ENCODE measurements around the gene PRTFDC1.
A peak's percentile ranks its signal among the peaks of the same experiment; 100 is the strongest.

Gene PRTFDC1

GRCh38 chr10:24938525-24938924 is 13.9 kb downstream of the PRTFDC1 start:
- no peak for TF ChIP-seq Cebpa-rat (IDR thresholded peaks at IDR 0.05)
- H3K9me3 ChIP-seq (replicated peaks in 1 of 11), result no peaks in the 10 kb centered on the region
- H3K4me1 ChIP-seq, result no peaks in the 10 kb centered on the region
- no peak overlapping the region for H3K27ac ChIP-seq
- no peak overlapping the region for H3K9ac ChIP-seq
- H3K4me3 ChIP-seq, result no peak overlapping the region
- H3K4me2 ChIP-seq, result no peak overlapping the region
- H3K27me3 ChIP-seq, result no peaks in the 10 kb centered on the region
- no peaks in the 10 kb centered on the region for H4K20me1 ChIP-seq
- no peaks in the 10 kb centered on the region for H3K36me3 ChIP-seq

- H3K4me3 ChIP-seq, result no peak overlapping the region
- H3K4me2 ChIP-seq, result no peak overlapping the region
- no peak overlapping the region for H3K27ac ChIP-seq
- no peaks in the 10 kb centered on the region for H3K4me1 ChIP-seq
- TF ChIP-seq Cebpa-rat (IDR thresholded peaks at IDR 0.05), result no peak
- no peaks in the 10 kb centered on the region for H3K27me3 ChIP-seq
- no peaks in the 10 kb centered on the region for H3K36me3 ChIP-seq
- H3K9ac ChIP-seq, result no peak overlapping the region
- no peaks in the 10 kb centered on the region for H4K20me1 ChIP-seq
- H3K9me3 ChIP-seq (replicated peaks in 1 of 11), result no peaks in the 10 kb centered on the region
Measured at GRCh38 chr10:24938076-24938475, 14.3 kb downstream of the PRTFDC1 start.

- Histone ChIP-seq H3K4me1 (peaks cover 0 to 3% (median 1%) of the 10 kb centered on the region in 10 experiments; a peak in 14 of 20 replicates), H3K4me3 (no peak overlapping the region), H3K4me2 (no peak overlapping the region), H3K27ac (no peak overlapping the region), H3K9me3 (replicated peaks in 1 of 11) (no peaks in the 10 kb centered on the region), H4K20me1 (no peaks in the 10 kb centered on the region), H3K36me3 (no peaks in the 10 kb centered on the region), H3K27me3 (peaks cover 0 to 4% (median 0%) of the 10 kb centered on the region in 11 experiments; a peak in 4 of 22 replicates), H3K9ac (no peak overlapping the region)
- TF ChIP-seq Cebpa-rat (IDR thresholded peaks at IDR 0.05), result no peak
Measured at GRCh38 chr10:24935504-24936292, 16.7 kb downstream of the PRTFDC1 start.

- TF ChIP-seq Cebpa-rat (IDR thresholded peaks at IDR 0.05), result no peak
- H3K4me1 ChIP-seq, result peaks cover 21 to 26% (median 23%) of the 10 kb centered on the region in 10 experiments
- no peaks in the 10 kb centered on the region for H3K36me3 ChIP-seq
- no peak overlapping the region for H3K4me2 ChIP-seq
- no peak overlapping the region for H3K9ac ChIP-seq
- H3K9me3 ChIP-seq (replicated peaks in 1 of 11), result no peaks in the 10 kb centered on the region; a peak in 1 of 22 replicates
- no peak overlapping the region for H3K27ac ChIP-seq
- no peak overlapping the region for H3K4me3 ChIP-seq
- peaks cover 0 to 7% (median 0%) of the 10 kb centered on the region in 11 experiments; a peak in 3 of 22 replicates for H4K20me1 ChIP-seq
- peaks cover 0 to 29% (median 13%) of the 10 kb centered on the region in 11 experiments; a peak in 13 of 22 replicates for H3K27me3 ChIP-seq
Measured at GRCh38 chr10:24931236-24931635, 21.2 kb downstream of the PRTFDC1 start.

GRCh38 chr10:24930427-24930826 is 22.0 kb downstream of the PRTFDC1 start:
- Histone ChIP-seq H3K36me3 (no peaks in the 10 kb centered on the region), H3K4me2 (peak overlapping the region; percentile 65 to 83 (median 73); a peak in 21 of 22 replicates), H3K9ac (no peak overlapping the region), H3K9me3 (replicated peaks in 1 of 11) (peaks cover 0 to 6% (median 0%) of the 10 kb centered on the region in 11 experiments; a peak in 3 of 22 replicates), H3K27ac (peak overlapping the region in 1 of 11 experiments; percentile 2; a peak in 1 of 22 replicates), H3K4me1 (peaks cover 21 to 26% (median 23%) of the 10 kb centered on the region in 10 experiments), H3K4me3 (no peak overlapping the region), H3K27me3 (peaks cover 3 to 34% (median 14%) of the 10 kb centered on the region in 11 experiments; a peak in 13 of 22 replicates), H4K20me1 (peaks cover 0 to 7% (median 0%) of the 10 kb centered on the region in 11 experiments; a peak in 3 of 22 replicates)
- TF ChIP-seq Cebpa-rat (IDR thresholded peaks at IDR 0.05), result no peak

- peaks cover 0 to 7% (median 0%) of the 10 kb centered on the region in 11 experiments; a peak in 3 of 22 replicates for H4K20me1 ChIP-seq
Measured at GRCh38 chr10:24929904-24930303, 22.5 kb downstream of the PRTFDC1 start.

GRCh38 chr10:24929056-24929544 is 23.3 kb downstream of the PRTFDC1 start:
- Histone ChIP-seq H3K4me2 (peak overlapping the region; percentile 65 to 83 (median 73)), H3K4me1 (peaks cover 21 to 26% (median 23%) of the 10 kb centered on the region in 10 experiments)

More at GRCh38 chr10:24929904-24930303, 22.5 kb downstream of the PRTFDC1 start:
- Histone ChIP-seq H3K27ac (peak overlapping the region in 1 of 11 experiments; percentile 2; a peak in 1 of 22 replicates), H3K4me2 (peak overlapping the region; percentile 65 to 83 (median 73)), H3K4me3 (no peak overlapping the region), H3K36me3 (no peaks in the 10 kb centered on the region), H3K4me1 (peaks cover 21 to 26% (median 23%) of the 10 kb centered on the region in 10 experiments), H3K9me3 (replicated peaks in 1 of 11) (peaks cover 0 to 10% (median 3%) of the 10 kb centered on the region in 11 experiments; a peak in 5 of 22 replicates), H3K27me3 (peaks cover 3 to 34% (median 14%) of the 10 kb centered on the region in 11 experiments; a peak in 13 of 22 replicates), H3K9ac (peak overlapping the region in 1 of 11 experiments; percentile 15; a peak in 1 of 22 replicates)
- no peak for TF ChIP-seq Cebpa-rat (IDR thresholded peaks at IDR 0.05)

GRCh38 chr10:24928163-24928562 is 24.2 kb downstream of the PRTFDC1 start:
- Histone ChIP-seq H3K9ac (no peak overlapping the region), H3K9me3 (replicated peaks in 1 of 11) (peaks cover 0 to 13% (median 7%) of the 10 kb centered on the region in 11 experiments; a peak in 11 of 22 replicates), H3K4me2 (peak overlapping the region in 2 of 11 experiments; percentile 65 to 73; a peak in 1 of 22 replicates), H3K27ac (no peak overlapping the region), H3K36me3 (no peaks in the 10 kb centered on the region), H3K4me3 (no peak overlapping the region), H3K4me1 (peaks cover 21 to 26% (median 23%) of the 10 kb centered on the region in 10 experiments), H4K20me1 (peaks cover 0 to 7% (median 0%) of the 10 kb centered on the region in 11 experiments; a peak in 3 of 22 replicates), H3K27me3 (peaks cover 3 to 34% (median 14%) of the 10 kb centered on the region in 11 experiments; a peak in 13 of 22 replicates)
- no peak for TF ChIP-seq Cebpa-rat (IDR thresholded peaks at IDR 0.05)

More at GRCh38 chr10:24929056-24929544, 23.3 kb downstream of the PRTFDC1 start:
- peaks cover 0 to 7% (median 0%) of the 10 kb centered on the region in 11 experiments; a peak in 3 of 22 replicates for H4K20me1 ChIP-seq
- no peak overlapping the region for H3K27ac ChIP-seq
- no peak for TF ChIP-seq Cebpa-rat (IDR thresholded peaks at IDR 0.05)
- peaks cover 3 to 34% (median 14%) of the 10 kb centered on the region in 11 experiments; a peak in 13 of 22 replicates for H3K27me3 ChIP-seq
- H3K9me3 ChIP-seq (replicated peaks in 1 of 11), result peaks cover 0 to 11% (median 3%) of the 10 kb centered on the region in 11 experiments; a peak in 5 of 22 replicates
- peak overlapping the region in 1 of 11 experiments; percentile 15; a peak in 1 of 22 replicates for H3K9ac ChIP-seq
- no peak overlapping the region for H3K4me3 ChIP-seq
- H3K36me3 ChIP-seq, result no peaks in the 10 kb centered on the region

Measured in BLaER1 treated with 17β-estradiol and CSF1 and Interleukin-3, amounts not matched to agents 10 nM and 100 nM (cell line).